Measurements from ENCODE around the gene MAVS.

DNA sequence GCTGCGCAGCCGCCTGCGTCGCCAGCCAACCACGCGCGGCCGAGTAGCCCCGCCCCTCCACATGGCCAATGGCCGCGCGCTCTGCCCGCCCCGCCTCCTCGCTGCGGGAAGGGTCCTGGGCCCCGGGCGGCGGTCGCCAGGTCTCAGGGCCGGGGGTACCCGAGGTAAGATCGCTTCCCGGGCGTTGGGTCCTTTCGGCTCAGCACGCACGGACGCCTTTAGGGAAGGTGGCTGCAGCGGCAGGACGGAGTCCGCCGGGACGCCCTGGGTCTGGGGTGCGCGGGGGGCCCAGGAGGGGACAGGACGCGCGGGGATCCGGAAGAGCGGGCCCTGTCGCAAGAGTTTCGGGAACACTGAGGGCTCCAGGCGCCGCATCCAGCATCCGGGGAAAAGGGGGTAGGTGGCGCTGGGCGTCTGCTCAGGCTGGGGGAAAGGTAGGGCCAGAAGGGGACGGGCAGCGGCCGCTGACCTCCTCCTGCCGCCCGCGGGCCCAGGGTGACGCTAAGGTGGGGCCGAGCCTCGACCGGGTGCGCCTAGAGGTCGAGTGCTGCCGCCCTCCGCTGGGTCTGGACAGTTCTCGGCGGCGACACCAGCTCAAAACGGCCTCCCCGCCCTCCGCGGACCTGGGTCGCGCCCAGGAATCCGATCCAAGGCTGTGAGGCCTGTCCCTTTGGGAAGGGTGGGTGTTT lies at the start of gene MAVS:
- TF ChIP-seq, protein P1, sequence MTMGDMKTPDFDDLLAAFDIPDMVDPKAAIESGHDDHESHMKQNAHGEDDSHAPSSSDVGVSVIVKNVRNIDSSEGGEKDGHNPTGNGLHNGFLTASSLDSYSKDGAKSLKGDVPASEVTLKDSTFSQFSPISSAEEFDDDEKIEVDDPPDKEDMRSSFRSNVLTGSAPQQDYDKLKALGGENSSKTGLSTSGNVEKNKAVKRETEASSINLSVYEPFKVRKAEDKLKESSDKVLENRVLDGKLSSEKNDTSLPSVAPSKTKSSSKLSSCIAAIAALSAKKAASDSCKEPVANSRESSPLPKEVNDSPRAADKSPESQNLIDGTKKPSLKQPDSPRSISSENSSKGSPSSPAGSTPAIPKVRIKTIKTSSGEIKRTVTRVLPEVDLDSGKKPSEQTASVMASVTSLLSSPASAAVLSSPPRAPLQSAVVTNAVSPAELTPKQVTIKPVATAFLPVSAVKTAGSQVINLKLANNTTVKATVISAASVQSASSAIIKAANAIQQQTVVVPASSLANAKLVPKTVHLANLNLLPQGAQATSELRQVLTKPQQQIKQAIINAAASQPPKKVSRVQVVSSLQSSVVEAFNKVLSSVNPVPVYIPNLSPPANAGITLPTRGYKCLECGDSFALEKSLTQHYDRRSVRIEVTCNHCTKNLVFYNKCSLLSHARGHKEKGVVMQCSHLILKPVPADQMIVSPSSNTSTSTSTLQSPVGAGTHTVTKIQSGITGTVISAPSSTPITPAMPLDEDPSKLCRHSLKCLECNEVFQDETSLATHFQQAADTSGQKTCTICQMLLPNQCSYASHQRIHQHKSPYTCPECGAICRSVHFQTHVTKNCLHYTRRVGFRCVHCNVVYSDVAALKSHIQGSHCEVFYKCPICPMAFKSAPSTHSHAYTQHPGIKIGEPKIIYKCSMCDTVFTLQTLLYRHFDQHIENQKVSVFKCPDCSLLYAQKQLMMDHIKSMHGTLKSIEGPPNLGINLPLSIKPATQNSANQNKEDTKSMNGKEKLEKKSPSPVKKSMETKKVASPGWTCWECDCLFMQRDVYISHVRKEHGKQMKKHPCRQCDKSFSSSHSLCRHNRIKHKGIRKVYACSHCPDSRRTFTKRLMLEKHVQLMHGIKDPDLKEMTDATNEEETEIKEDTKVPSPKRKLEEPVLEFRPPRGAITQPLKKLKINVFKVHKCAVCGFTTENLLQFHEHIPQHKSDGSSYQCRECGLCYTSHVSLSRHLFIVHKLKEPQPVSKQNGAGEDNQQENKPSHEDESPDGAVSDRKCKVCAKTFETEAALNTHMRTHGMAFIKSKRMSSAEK (CRISPR knock-in tag; IDR thresholded peaks at IDR 0.05; ENCODE audit: borderline replicate concordance): no peak
- TF ChIP-seq FOXJ3 (CRISPR knock-in tag; IDR thresholded peaks at IDR 0.05; ENCODE audit: borderline replicate concordance) (no peak), CBFB (CRISPR knock-in tag; IDR thresholded peaks at IDR 0.05; ENCODE audit: low read depth) (no peak), ETV6 (CRISPR knock-in tag; IDR thresholded peaks at IDR 0.05) (no peak), TCF7 (CRISPR knock-in tag; IDR thresholded peaks at IDR 0.05; ENCODE audit: low read depth) (no peak), NFYB (CRISPR knock-in tag; conservative IDR thresholded peaks at IDR 0.05; ENCODE audit: low read depth) (peak; percentile 78), ZNF219 (CRISPR knock-in tag; IDR thresholded peaks at IDR 0.05; ENCODE audit: borderline replicate concordance) (no peak)
- TF ChIP-seq, protein P2, sequence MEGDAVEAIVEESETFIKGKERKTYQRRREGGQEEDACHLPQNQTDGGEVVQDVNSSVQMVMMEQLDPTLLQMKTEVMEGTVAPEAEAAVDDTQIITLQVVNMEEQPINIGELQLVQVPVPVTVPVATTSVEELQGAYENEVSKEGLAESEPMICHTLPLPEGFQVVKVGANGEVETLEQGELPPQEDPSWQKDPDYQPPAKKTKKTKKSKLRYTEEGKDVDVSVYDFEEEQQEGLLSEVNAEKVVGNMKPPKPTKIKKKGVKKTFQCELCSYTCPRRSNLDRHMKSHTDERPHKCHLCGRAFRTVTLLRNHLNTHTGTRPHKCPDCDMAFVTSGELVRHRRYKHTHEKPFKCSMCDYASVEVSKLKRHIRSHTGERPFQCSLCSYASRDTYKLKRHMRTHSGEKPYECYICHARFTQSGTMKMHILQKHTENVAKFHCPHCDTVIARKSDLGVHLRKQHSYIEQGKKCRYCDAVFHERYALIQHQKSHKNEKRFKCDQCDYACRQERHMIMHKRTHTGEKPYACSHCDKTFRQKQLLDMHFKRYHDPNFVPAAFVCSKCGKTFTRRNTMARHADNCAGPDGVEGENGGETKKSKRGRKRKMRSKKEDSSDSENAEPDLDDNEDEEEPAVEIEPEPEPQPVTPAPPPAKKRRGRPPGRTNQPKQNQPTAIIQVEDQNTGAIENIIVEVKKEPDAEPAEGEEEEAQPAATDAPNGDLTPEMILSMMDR (IDR thresholded peaks at IDR 0.05): no peak
- TF ChIP-seq, protein P3, sequence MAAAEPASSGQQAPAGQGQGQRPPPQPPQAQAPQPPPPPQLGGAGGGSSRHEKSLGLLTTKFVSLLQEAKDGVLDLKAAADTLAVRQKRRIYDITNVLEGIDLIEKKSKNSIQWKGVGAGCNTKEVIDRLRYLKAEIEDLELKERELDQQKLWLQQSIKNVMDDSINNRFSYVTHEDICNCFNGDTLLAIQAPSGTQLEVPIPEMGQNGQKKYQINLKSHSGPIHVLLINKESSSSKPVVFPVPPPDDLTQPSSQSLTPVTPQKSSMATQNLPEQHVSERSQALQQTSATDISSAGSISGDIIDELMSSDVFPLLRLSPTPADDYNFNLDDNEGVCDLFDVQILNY (CRISPR knock-in tag; IDR thresholded peaks at IDR 0.05): no peak
- TF ChIP-seq, protein P4, sequence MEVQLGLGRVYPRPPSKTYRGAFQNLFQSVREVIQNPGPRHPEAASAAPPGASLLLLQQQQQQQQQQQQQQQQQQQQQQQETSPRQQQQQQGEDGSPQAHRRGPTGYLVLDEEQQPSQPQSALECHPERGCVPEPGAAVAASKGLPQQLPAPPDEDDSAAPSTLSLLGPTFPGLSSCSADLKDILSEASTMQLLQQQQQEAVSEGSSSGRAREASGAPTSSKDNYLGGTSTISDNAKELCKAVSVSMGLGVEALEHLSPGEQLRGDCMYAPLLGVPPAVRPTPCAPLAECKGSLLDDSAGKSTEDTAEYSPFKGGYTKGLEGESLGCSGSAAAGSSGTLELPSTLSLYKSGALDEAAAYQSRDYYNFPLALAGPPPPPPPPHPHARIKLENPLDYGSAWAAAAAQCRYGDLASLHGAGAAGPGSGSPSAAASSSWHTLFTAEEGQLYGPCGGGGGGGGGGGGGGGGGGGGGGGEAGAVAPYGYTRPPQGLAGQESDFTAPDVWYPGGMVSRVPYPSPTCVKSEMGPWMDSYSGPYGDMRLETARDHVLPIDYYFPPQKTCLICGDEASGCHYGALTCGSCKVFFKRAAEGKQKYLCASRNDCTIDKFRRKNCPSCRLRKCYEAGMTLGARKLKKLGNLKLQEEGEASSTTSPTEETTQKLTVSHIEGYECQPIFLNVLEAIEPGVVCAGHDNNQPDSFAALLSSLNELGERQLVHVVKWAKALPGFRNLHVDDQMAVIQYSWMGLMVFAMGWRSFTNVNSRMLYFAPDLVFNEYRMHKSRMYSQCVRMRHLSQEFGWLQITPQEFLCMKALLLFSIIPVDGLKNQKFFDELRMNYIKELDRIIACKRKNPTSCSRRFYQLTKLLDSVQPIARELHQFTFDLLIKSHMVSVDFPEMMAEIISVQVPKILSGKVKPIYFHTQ (CRISPR knock-in tag; IDR thresholded peaks at IDR 0.05): no peak
- TF ChIP-seq, protein P5, sequence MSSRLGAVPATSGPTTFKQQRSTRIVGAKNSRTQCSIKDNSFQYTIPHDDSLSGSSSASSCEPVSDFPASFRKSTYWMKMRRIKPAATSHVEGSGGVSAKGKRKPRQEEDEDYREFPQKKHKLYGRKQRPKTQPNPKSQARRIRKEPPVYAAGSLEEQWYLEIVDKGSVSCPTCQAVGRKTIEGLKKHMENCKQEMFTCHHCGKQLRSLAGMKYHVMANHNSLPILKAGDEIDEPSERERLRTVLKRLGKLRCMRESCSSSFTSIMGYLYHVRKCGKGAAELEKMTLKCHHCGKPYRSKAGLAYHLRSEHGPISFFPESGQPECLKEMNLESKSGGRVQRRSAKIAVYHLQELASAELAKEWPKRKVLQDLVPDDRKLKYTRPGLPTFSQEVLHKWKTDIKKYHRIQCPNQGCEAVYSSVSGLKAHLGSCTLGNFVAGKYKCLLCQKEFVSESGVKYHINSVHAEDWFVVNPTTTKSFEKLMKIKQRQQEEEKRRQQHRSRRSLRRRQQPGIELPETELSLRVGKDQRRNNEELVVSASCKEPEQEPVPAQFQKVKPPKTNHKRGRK (CRISPR knock-in tag; IDR thresholded peaks at IDR 0.05; ENCODE audit: borderline replicate concordance): no peak
